Inflammatory macrophage treated with lipopolysaccharide for 1 hour (primary cell): ENCODE data around the gene LRRK2.
"Not testable (repeated sequence)": the region's sequence is repeated elsewhere in the genome, so short reads cannot be mapped to it uniquely, and the experiment has no call there.

Source experiments
- DNase-seq, 2 donors: peaks; one replicate each; pipeline ENCODE4 v3.0.0-alpha.2; 2020 to 2022

The LRRK2 gene

DNA sequence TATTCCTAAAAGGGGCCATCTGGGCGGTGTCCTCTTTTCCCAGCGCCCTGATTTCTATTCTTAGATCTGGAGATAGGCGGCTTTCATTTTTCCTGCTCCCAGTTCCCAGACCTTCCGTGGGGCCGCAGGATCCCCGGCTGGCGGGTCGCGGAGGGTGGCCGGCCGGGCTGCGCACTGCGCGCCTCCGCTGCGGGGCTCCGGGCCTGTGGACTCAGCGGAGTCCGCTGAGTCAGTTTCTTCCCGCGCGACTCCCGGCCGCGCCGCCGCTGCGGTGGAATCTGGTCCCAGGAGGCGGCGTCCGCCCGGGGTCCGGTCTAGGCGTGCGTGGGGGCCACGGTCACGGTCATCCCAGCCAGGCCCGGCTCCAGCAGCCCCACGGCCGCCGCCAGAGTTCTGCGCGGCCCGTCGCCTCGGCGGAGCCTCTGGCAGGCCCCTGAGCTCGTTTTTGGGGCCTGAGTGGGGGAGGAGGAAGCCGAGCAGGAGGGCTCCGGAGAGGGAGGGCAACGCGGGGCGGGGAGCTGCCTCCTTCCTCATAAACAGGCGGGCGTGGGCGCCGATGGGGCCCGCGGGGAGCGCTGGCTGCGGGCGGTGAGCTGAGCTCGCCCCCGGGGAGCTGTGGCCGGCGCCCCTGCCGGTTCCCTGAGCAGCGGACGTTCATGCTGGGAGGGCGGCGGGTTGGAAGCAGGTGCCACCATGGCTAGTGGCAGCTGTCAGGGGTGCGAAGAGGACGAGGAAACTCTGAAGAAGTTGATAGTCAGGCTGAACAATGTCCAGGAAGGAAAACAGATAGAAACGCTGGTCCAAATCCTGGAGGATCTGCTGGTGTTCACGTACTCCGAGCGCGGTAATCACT is at the start of gene LRRK2:
LRRK2 (plus strand) TSS at position 559 of the 853 bp plus-strand sequence; CDS start at position 694, 135 bp downstream.
- peak; percentile 75 to 81 for DNase-seq

DNA sequence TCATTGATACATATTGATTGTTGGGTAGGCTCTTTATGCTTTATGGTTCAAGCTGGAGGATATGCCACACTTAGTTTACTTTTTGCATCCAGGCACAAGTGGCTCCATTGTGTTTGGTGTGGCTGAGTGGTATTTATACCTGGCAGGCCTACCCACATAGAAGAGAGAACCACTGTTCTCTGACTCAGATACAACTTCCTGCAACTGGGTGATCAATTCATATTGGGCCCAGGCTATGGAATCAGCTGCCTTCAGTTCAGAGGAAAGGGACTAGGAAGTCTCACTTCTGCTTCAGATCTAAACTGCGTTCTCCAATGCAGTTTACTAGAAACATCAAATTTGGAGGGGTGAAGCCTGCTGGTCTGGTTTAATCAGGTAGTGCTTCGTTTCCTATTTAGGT is 49.8 kb upstream of the LRRK2 start:
- no peak for DNase-seq

DNA sequence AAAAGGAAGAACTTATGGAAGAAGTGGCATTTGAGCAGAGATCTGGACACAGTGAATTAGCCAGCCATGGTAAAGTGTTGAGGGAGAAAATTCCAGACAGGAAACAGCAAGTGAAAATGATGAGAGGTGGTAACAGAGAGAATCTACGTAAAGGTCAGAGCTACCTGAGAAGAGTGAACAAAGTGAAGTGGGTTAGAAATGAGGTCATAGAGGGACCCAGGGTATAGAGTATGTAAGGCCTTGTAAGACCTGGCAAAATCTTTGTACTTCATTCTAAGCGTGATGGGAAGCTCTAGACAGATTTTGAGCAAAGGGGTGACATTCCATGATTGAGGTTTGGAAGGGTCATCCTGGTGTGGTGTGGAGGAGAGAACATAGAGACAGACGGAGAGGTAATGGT is 49.3 kb upstream of the LRRK2 start:
- no peak for DNase-seq

DNA sequence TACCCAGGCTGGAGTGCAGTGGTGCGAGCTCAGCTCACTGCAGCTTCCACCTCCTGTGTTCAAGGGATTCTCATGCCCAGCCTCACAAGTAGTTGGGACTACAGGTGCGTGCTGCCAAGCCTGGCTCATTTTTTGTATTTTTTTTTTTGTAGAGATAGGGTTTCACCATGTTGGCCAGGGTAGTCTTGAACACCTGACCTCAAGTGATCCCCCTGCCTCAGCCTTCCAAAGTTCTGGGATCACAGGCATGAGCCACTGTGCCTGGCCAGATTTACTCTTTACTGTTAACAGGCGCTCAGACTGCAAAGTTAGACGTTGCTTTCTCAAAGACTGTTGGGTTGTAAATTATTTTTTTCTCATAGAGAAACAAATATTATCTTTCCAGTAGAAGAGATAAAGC is 46.1 kb upstream of the LRRK2 start:
- DNase-seq, result no peak

DNA sequence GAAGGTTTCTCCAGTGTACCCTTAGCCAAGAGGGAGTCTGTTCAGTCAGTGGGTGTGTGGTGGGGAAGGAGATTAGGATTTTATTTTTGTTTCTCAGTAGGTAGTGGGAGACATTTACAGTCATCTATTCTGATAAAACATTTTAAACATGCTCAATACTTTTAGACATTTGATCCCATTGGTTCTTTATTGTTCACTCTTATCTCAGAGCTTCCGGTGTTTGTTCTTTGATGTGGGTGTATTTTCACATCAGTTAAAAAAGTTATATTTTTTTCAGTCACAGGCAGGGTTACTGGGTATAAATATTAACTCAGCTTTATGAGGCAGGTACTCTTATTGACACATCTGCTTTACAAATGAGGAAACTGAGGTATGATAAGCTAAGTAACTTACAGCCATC is 43.3 kb upstream of the LRRK2 start:
- no peak for DNase-seq

DNA sequence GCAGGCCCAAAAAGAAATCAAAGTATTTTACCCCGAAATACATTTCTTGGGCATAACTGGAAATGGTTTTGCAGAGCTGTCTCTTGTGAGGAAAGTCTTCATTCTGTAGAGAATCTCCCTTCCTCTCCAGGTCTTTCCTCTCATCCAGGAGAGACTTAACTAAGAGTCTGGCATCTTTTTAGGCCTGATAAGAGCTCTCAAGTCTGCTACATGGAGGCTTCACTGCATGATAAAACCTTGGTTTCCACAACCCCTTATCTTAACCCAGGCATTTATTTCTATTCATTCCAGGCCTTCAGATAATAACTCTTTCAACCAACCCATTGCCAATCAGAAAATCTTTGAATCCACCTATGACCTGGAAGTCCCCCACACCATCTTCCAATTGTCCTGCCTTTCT is 41.1 kb upstream of the LRRK2 start:
- no peak for DNase-seq

DNA sequence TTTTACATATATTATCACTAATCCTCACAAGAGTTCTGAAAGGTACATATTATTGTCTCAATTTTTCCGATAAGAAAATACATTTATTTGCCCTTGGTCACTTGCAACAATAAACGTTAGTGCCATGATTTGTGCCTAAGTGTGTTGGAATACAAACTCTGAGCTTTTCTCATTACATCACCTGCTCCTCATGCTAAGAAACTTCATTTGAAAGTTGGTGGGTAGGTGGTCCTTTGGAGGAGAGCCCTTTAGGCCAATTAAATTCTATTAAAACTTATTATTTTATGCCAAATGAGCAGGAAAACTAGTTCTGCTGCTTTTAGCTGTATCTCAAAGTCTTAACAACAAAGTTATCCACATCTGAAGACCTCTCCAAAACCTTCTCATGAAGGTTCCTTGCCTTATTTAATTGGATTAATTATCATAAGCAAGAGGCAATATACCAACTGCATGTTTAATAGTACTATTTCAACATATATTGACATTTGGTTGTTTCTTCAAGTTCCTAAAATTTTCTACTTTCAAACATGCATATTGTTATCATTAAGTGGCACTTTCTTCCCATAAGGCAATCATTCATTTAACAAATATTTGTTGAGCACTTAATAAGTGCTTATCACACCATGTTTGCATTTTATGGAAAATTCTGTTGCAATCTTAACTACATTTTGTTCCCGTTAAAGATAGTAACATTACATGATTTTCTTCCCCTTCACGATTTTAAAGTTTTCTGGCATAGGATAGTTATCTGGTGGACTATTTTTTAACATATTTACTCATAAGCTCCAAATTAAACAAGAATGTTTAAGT is 40.1 kb upstream of the LRRK2 start:
- no peak for DNase-seq

DNA sequence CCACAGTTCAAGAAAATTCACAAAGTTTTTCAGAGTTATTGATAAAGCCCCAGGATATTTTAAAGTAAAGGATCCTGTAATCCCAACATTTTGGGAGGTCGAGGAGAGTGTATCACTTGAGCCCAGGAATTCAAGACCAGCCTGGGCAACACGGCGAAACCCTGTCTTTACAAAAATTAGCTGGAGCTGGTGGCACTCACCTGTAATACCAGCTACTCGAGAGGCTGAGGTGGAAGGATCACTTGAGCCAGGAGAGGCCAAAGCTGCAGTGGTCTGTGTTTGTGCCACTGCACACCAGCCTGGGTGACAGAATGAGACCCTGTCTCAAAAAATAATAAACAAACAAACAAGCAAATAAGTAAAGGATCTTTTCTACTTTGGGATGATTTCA is 39.5 kb upstream of the LRRK2 start:
- no peak for DNase-seq

DNA sequence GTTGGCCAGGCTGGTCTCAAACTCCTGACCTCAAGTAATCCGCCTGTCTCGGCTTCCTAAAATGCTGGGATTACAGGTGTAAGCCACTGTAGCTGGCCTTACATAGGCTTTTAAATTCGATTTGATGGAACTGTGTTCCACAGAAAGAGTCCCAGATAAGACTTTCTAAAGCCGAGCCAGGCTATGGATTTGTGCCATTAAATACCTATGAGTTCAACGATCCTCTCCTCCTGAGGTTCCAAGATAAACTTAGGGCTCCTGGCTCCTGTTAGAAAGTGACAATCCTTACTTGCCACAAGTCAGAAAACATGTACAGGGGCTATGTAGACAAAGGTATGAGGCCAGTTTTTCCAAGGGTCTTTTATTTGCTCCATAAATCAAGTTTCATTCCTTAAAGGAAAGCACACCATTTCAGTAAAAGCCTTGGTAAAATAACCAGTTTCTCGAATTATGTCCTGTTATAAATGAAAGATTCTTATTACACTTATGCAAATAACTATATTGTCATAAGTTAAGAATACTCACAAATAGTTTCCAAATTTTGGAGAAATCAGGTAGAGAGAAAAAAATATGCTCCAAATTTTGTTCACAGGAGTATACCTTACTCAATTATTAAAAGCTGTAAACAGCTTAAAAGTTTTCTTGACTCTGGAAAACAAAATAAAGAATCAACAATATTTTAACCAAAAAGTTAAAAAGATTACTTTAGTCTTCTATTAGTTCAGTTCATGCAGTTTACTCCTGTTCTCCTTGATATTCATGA is 36.1 kb upstream of the LRRK2 start:
- DNase-seq, result no peak

DNA sequence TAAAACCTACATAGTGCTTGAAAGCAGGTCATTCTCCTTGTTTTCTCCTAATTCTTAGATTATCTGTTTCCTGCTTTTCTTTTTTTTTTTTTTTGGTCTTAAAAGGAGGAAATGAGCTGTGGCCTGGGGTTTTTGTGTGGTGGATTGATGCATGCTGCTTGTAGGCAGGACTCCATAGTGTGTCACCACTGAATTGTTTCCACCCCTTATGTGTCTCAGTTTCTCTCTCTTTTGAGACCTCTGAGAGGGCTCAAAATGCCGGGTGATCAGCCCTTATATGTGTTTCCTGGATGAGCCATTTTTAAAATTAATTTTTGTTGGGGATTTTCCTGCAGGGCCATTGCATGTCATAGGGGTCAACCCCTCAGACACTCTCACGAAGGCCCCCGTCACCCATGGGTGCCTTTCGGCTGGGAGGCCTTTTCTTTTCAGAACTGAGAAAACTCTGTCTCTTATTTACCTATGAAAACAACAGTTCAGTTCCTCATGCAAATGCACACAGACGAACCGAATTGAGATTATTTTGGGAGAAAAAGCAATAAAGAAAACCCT is 32.0 kb upstream of the LRRK2 start:
- peak; percentile 51 for DNase-seq

DNA sequence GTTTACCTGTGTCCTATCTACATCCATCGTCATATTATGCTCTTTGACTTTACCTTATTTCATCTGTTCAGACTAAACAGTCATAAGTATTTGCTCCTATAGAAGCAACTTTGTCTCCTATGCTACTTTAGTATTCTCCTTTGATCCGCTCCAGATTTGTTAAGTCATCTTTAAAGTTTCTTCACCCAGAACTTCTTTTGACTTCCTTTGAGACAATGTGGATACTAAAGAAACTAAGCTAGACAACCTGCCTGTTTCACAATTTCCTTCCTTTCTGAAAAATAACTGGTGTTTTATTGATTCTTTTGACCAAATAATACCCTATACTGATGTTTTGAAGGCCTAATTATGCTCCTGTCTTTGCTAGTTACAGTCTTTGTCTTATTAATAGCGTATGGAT is 30.0 kb upstream of the LRRK2 start:
- no peak for DNase-seq

DNA sequence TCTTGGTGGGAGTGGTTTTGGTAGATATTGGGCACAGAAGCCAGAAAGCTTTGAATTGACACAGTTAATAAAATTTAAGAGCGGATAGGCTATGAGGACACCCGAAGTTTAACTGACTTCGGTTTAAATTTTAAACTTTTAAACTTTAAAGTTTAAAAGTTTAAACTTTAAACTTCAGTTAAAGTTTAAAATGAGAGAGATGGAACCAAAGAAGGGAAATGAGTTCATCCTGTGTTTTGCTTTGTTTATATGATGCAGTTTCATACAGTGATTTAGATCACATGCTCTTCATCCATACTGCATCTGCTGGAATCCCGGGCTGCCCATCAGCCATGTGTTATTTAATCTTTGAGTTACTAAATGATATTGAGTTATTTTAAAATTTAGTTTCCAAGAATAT is 27.2 kb upstream of the LRRK2 start:
- DNase-seq, result no peak

DNA sequence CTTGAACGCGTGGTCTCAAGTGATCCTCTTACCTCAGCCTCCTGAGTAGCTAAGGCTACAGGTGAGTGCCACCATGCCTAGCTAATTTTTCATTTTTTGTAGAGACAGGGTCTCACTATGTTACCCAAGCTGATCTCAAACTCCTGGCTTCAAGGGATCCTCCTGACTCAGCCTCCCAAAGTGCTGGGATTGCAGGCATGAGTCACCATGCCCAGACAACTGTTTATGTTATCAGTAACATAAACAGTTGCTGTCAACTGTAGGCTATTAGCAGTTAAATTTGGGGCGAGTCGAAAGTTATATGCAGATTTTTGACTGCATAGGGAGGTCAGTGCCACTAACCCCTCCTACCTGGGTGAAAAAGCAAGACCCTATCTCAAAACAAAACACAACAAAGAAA is 26.2 kb upstream of the LRRK2 start:
- no peak for DNase-seq

DNA sequence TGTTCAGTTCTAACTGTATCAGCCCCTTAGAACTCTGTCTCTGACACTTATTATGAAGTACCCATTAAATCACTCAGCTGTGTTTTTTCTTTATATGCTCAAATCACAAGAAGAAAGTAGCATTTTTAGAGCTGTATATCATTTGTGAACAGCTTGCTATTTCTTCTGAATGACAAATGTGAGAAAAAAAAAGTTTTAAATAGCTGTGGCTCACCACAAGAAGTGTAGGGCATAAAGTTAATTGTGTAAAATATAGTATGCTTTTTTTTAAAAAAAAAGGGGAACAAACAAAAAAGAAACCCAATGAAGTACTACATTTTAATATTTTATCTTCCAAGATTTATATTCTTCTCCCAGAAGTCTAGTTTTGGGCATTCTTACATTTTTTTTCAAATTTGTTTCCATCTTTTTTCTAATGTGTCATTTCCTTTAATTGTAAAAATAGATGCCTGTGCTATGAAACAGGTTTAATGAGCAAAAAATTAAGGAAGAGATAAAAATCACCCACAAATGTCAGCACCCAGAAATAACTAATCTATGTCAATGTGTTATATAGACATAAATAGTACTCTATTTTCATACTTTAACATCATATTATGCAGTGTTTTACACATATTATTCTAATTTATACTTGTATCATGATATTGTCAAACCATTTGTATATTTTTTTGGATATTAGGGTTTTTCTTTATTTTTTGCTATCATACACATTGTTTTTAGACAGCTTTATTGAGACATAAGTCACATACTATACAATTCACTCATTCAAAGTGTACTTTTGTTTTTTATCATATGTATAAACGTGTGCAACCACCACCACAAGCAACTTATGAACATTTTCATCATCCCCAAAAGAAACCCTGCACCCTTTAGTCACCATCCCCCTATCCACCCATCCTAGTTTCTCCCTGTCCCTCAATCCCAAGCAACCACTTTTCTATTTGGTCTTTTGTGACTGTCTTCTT is 22.4 kb upstream of the LRRK2 start:
- peak in 1 of 2 donors; percentile 40 for DNase-seq

DNA sequence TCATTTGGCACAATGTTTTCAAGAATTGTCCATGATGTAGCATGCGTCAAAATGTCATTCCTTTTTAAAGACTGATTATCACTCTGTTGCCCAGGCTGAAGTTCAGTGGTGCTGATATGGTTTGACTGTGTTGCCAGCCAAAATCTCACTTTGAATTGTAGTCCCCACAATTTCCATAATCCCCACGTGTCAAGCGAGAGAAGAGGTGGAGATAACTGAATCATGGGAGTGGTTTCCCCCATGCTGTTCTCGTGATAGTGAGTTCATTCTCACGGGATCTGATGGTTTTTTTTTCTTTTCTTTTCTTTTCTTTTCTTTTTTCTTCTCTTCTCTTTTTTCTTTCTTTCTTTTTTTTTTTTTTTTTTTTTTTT is 21.8 kb upstream of the LRRK2 start:
- no peak for DNase-seq

DNA sequence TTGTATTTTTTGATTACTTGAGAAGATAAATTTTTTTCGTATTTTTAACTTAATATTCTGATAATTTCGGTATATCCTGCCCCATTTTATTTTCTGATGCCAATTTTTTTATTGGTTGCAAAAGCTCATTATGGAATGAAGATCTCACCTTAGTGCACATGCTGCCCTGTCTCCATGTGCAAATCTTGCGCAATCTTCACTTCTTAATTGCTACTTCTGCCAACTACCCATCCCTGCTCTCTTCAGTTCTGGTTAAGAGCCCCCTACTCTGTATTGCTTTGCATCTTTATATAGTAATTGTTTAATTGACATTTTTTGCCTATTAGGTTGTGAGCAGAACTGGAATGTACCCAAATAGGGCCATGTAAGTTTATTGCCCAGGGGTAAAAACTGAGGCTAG is 20.5 kb upstream of the LRRK2 start:
- no peak for DNase-seq

DNA sequence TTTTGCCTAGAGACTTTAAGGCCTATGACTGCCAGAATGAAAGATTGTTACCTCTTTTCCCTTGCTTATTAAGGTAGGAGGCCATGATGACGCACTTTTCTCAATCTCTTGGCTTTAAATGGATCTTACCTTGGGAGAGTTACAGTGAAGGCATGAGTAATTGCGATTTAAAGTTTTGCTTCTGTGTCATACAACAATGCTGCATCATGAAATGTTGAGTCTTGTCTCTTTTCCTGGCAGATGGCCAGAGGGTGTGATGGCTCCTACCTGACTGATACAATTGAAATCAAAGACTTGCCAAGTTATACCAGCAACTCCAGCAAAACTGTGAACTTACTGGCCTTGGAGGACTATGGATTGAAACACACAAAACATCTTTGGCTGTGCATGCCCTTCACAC is 17.2 kb upstream of the LRRK2 start:
- DNase-seq, result no peak

DNA sequence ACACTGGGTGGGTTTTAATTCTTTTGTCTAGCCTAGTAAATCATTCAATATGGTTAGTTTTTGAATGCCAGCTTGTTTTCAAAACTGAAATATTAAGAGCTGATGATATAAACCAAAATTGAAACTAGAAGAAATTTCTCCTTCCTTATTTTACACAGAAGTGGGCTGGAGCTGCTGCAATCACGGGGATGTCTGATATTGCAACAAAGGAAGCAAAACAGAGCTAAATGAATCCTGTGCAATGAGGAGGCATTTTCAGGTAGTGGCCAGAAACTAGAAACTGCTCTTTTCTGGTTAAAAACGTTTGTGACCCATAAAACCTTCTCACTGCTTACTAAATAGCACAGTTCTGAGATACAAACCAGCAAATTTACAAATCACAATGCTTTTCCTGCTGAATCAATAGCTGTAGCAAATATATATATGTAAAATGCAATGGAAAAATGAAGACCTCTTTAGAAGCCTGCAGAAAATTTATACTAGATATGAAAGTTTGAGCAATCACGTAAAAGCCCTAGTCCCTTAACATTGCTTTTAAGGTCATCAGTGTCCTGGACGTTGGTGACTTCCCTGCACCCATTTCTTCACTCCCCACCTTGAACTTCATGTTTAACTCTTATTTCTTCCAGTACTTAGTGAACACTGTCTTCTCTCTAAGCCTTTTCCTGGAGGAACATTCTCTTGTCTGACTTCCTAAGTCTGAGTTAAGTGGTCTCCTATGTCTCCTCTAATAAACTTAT is 15.9 kb upstream of the LRRK2 start:
- DNase-seq, result peak; percentile 91 to 93

DNA sequence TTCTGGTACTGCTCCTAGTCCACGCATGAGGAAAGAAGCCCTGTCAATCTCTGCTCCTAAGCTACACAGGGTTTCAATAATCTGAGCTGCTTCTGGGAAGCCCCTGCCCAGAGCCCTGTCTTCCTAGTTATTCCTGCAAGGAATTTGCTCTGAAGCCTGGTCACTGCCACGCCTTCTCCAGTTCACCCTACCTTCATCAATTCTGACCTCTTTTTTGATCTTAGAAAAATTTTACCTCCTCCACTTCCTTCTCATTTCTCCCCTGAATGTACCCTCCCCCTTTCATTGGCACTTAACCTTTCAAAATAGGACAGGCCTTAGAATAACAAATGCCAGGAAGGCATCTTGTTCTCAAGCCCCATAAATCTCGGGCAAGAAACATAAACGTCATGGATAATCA is 14.9 kb upstream of the LRRK2 start:
- no peak for DNase-seq

DNA sequence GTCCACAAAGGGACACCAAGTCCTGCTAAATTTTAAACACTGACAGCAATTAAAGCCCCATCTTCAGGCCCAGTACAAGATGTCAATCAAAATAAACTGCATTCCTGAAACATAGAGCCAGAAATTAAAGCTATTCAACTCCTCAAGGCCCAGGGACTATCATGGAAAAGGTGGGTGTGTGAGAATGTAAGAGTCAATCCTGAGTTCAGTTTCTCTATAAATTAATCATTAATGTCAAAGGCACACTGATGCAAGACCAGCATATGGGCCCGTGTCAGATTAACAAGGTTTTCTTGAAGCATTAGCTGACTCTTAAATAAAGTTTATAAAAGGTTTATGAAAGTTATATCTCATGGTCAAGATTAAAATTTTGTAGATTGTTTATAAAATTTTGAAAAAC is 13.6 kb upstream of the LRRK2 start:
- not testable (repeated sequence) for DNase-seq

DNA sequence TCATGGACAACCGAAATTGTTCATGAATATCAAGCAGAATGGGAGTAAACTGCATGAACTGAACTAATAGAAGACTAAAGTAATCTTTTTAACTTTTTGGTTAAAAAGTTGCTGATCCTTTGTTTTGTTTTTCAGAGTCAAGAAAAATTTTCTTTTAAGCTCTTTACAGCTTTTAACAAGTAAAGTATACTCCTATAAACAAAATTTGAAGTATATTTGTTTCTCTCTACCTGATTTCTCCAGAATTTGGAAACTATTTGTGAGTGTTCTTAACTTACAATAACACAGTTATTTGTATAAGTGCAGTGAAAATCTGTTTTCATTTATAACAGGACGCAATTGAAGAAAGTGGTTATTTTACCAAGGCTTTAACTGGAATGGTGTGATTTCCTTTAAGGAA is 12.2 kb upstream of the LRRK2 start:
- no peak for DNase-seq
